Middle frontal gyrus (tissue), 1 donor: Measurements from ENCODE around the gene SLC35E4.

Source experiments
- DNase-seq: peaks from one replicate; pipeline ENCODE4 v3.0.0-alpha.2; 2015; ENCODE audit warnings: low spot score; ENCODE audit errors: extremely low spot score

Gene SLC35E4

DNA sequence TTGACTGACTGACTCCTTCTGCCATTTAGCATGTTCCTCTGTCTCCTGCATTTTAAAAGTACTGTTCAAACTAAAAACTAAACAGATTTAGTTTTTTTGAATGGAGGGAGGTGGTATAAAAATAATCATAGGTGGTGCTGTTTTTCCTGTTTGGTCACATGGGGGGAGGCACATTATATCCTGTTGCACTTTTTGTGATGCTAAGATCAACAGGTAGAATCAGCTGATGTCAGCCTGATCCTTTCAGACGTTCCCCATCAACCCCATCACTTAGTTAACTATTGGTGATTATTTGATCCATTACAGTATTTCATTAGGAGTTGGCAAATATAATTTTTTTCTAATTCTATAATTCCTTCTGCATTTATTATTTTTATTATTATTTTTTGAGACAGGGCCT, 54.0 kb downstream of the SLC35E4 start:
- no peak for DNase-seq

DNA sequence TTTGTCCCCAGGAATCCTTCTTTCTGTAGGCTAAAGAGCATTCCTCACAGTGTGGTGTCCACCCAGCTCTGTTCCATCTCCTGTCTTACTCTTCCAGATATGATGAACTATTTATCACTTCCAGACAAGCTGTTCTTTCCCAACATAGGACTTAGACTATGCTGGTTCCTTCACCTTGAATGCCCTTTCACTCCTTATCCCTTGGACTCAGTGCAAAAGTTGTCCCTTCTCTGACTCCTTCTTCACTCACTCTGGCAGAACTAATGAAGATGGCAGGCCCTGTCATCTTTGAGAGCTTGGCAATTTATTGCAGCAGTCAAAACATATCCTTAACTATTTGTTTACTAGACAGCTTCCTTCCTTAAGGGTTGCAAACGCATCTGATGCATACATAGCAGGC, 55.6 kb downstream of the SLC35E4 start:
- DNase-seq = no peak

DNA sequence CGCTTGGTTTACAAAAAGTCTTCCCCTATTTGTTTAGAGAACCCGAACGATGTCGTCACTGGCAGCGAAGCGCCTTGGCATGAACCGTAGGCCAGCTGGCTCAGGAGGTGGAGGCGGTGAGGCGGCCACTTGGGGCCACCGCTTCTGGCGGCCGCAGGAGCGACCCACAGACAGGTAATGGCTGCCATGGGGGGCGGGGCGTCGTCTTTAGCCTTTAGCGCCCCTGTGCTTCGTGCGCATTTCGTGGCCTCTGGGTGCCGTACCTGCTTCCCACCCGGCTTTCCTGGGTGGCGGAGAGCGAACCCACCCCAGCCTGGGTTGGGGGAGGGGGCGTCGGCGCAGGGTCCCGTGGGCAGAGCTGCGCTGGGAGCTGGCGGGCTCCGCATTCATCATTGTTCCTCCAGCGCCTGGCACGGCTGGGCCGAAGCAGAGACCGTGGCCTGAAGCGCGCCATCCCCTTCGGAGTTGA, 58.6 kb downstream of the SLC35E4 start:
- peak; percentile 20 for DNase-seq

DNA sequence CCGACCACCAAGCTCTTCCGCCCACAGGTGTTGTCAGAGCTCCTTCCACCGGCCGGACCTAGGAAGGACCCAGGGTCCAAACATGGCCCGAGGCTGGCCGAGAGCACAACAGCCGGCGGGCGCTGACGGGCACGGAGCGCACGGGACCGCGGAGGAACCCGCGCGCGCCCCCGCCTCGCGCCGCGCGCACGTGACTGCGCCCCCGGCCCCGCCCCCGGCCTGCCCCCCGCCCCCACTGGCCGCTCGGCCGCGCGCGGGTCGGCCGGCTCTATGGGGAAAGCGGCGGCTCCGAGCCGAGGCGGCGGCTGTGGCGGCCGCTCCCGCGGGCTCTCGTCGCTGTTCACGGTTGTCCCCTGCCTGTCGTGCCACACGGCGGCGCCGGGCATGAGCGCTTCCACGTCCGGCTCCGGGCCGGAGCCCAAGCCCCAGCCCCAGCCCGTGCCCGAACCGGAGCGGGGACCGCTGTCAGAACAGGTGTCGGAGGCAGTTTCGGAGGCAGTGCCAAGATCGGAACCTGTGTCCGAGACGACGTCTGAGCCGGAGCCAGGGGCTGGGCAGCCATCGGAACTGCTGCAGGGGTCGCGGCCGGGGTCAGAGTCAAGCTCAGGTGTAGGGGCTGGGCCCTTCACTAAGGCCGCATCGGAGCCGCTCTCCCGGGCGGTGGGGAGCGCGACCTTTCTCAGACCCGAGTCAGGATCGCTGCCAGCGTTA, 59.2 kb downstream of the SLC35E4 start, which contains the start of gene OSBP2:
Gene OSBP2 (plus strand): TSS at position 235 of the 711 bp plus-strand sequence. CDS start 36 bp downstream, at position 271.
- no peak for DNase-seq

DNA sequence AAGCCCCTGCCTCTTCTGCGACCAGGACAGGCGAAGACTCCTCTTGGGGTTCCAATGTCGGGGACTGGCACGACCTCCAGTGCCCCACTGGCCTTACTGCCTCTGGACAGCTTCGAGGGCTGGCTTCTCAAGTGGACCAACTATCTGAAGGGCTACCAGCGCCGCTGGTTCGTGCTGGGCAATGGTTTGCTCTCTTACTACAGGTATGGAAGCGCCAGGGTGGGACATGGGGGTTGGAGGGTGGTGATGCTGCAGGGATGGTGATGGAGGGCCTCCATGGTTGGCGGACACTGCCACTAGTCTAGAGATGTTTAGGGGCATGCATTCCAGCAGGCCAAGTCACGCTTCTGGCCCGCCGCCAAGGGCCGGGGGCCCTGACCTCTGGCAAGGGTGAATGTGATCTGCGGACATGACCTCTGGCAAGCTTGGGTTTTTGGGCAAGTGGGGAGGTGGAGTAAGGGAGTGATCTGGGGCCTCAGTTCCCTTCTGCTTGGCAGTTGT, 59.8 kb downstream of the SLC35E4 start:
- no peak for DNase-seq

DNA sequence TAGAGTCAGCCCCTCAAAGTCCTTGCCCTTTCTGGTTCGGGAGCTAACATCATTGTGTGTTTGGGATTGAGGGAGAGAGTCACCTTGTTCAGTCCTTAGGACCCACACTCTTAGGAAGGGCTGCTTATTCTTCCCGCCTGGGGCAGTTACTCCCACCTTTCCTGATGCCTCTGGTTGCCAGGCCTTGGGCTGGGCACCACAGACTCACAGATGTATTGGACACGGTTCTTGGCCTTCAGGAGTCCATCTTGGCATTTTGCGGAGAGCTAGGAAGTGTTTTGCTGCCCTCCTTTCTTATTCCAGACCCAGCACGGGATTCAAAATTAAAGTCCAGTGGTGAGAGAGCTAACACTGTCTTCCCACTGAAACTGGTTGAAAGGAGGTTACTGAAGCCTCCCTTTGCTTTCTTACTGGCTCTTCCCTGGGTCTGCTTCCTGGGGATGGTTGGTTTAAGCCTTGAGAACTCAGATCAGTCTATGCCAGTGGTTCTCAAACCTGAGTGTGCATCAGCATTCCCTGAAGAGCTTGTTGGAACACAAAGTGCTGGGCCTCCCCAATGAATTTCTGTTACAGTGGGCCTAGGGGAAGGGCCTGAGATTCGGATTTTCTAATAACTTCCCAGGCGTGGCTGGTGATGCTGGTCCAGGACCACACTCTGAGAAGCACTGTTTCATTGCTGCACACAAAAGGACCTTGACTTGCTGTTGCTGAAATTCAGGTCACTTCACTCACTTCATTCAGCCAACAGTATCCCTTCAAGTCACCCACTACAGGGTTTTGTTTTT, 60.5 kb downstream of the SLC35E4 start:
- no peak for DNase-seq
